Epidermal melanocyte (primary cell): ENCODE results near the gene STEEP1.
A peak's percentile ranks its signal among the peaks of the same experiment; 100 is the strongest.
"Not testable (repeated sequence)": the region's sequence is repeated elsewhere in the genome, so short reads cannot be mapped to it uniquely, and the experiment has no call there.

Source experiments
- DNase-seq: peaks from one replicate; pipeline ENCODE4 v3.0.0; 2011; ENCODE audit warnings: low spot score; ENCODE audit not compliant: insufficient read length

Gene STEEP1

GRCh38 chrX:119529345-119530276 lies 35.6 kb downstream of the STEEP1 start:
- no peak for DNase-seq

- DNase-seq, result no peak
Measured at GRCh38 chrX:119523664-119524184, 41.5 kb downstream of the STEEP1 start.

GRCh38 chrX:119521246-119521645 lies 44.0 kb downstream of the STEEP1 start:
- DNase-seq, result no peak

- no peak for DNase-seq
Measured at GRCh38 chrX:119518371-119518770, 46.8 kb downstream of the STEEP1 start.

- DNase-seq, result peak; percentile 62
Measured at GRCh38 chrX:119516157-119516702, 49.0 kb downstream of the STEEP1 start.

- DNase-seq, result peak; percentile 45
Measured at GRCh38 chrX:119512146-119512800, 52.9 kb downstream of the STEEP1 start.

- DNase-seq, result no peak
Measured at GRCh38 chrX:119507206-119507605, 58.0 kb downstream of the STEEP1 start.

- DNase-seq, result no peak
Measured at GRCh38 chrX:119505945-119506344, 59.3 kb downstream of the STEEP1 start.

- DNase-seq, result not testable (repeated sequence)
Measured at GRCh38 chrX:119505145-119505544, 60.1 kb downstream of the STEEP1 start.

GRCh38 chrX:119503484-119503861 lies 61.7 kb downstream of the STEEP1 start:
- DNase-seq, result no peak

GRCh38 chrX:119502727-119503483 lies 62.3 kb downstream of the STEEP1 start:
- no peak for DNase-seq

GRCh38 chrX:119501511-119502148 lies 63.6 kb downstream of the STEEP1 start:
- no peak for DNase-seq

- no peak for DNase-seq
Measured at GRCh38 chrX:119500061-119500800, 65.0 kb downstream of the STEEP1 start.

GRCh38 chrX:119497185-119497584 lies 68.0 kb downstream of the STEEP1 start:
- no peak for DNase-seq

GRCh38 chrX:119495734-119496726 lies 69.2 kb downstream of the STEEP1 start:
- DNase-seq, result no peak

- not testable (repeated sequence) for DNase-seq
Measured at GRCh38 chrX:119493851-119494495, 71.2 kb downstream of the STEEP1 start.

- no peak for DNase-seq
Measured at GRCh38 chrX:119492463-119492862, 72.7 kb downstream of the STEEP1 start.
